Natural killer cell (primary cell): ENCODE data around the gene CST7. TPM values are rescaled to one million over a fixed set of nuclear protein-coding genes. Genes with fewer than 3 reads are reported as not detected.

ENCODE experiments used
- ATAC-seq, 3 donors: fragments of 150-1000 bp in 2 of 3; fragments of 200-7000 bp in 1 of 3; cut with Tn5 transposase; 1 replicate in 1 of 3; 2 replicates in 2 of 3; pipeline ENCODE4 v1.10.0; 2021; ENCODE audit warnings: mild to moderate bottlenecking in 2 of 3, moderate library complexity in 2 of 3
- DNase-seq, 2 donors: peaks; one replicate each; pipeline versions ENCODE4 v3.0.0 to v3.0.0-alpha.2; 2013 to 2021; ENCODE audit warnings: mixed read lengths in 1 of 2
- H3K27ac ChIP-seq: one replicate; pipeline ENCODE4 v1.5.1; 2013; ENCODE audit warnings: mild to moderate bottlenecking, low read length
- H3K27me3 ChIP-seq: one replicate; pipeline ENCODE4 v1.6.1; 2013; ENCODE audit warnings: low read length; ENCODE audit not compliant: control insufficient read depth, insufficient read depth
- H3K36me3 ChIP-seq: one replicate; pipeline ENCODE4 v1.6.1; 2013; ENCODE audit warnings: low read length; ENCODE audit not compliant: control insufficient read depth, insufficient read depth
- H3K4me1 ChIP-seq: one replicate; pipeline ENCODE4 v1.6.1; 2013; ENCODE audit warnings: low read length; ENCODE audit not compliant: control insufficient read depth, insufficient read depth
- H3K4me3 ChIP-seq: one replicate; pipeline ENCODE4 v1.5.1; 2013; ENCODE audit warnings: low read length
- H3K9me3 ChIP-seq: one replicate; pipeline ENCODE4 v1.6.1; 2013; ENCODE audit warnings: low read length; ENCODE audit not compliant: control insufficient read depth, insufficient read depth
- H3K27ac Mint-ChIP-seq, 2 donors: one replicate each; pipeline ENCODE4 v1.8.0; 2022; ENCODE audit warnings: mild to moderate bottlenecking in 2 of 2, mixed read lengths in 2 of 2, moderate library complexity in 1 of 2
- H3K27me3 Mint-ChIP-seq, 2 donors: one replicate each; pipeline ENCODE4 v1.8.0; 2022; ENCODE audit warnings: low read depth in 2 of 2, mixed read lengths in 2 of 2
- H3K36me3 Mint-ChIP-seq: one replicate; pipeline ENCODE4 v1.8.0; 2022; ENCODE audit warnings: mixed read lengths
- H3K4me1 Mint-ChIP-seq, 2 donors: one replicate each; pipeline ENCODE4 v1.8.0; 2022; ENCODE audit warnings: mixed read lengths in 2 of 2
- H3K4me3 Mint-ChIP-seq: one replicate; pipeline ENCODE4 v1.8.0; 2022; ENCODE audit warnings: mild to moderate bottlenecking, moderate library complexity, mixed read lengths
- H3K9me3 Mint-ChIP-seq, 2 donors: one replicate each; pipeline ENCODE4 v1.8.0; 2022; ENCODE audit warnings: mixed read lengths in 2 of 2
- WGBS: methylation state at CpG from one replicate; pipeline ENCODE4 v1.1.7; 2013; ENCODE audit warnings: missing lambda C conversion rate; ENCODE audit not compliant: insufficient coverage; 5-methylcytosine and 5-hydroxymethylcytosine counted together
- intact Hi-C: fragments of 100-400 bp; cut with micrococcal nuclease; formaldehyde crosslinking; loops from one replicate; pipeline ENCODE4 v1.14.2; 2022
- total RNA-seq, 4 donors: library from RNA; stranded (reverse); fragments of 120-200 nt in 1 of 4; gene quantifications; one replicate each; pipeline versions ENCODE4 v1.2.3 to v1.2.4, GENCODE V29; 2013 to 2022
- TF ChIP-seq, protein P1 (sequence below): fragments of 200-600 bp; IDR thresholded peaks from one replicate; pipeline ENCODE4 v1.8.0; 2022; ENCODE audit warnings: antibody characterized with exemption

The CST7 gene
- total RNA-seq, 3 donors from 2014 or later (not counting 1 experiment from before 2014, with no cell fraction given) = 590 to 700 (median 619) TPM

DNA sequence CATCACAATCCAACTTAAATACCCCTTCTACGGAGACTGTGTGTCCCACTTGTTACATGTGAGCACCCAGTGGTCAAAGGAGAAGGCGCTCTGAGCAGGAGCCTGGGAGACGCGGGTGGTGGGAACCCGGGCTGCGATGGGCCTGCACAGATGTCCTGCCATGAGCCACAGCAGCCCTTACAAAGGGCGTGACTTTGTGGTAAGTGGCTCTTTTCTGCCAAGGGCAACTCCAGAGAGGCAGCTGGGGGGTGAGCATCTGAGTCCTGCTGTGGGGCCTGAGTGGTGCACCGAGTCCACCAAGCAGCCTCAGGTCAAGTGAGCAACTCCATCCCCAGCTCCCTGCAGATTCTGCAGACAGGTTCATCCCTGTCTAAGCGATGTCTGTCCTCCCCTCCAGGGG is 33.6 kb upstream of the CST7 start:
- Mint-ChIP-seq H3K36me3 (no peaks in the 10 kb centered on the region), H3K27ac (no peak overlapping the region), H3K4me3 (no peak overlapping the region), H3K4me1 (peaks cover 11 to 15% of the 10 kb centered on the region in 2 donors), H3K9me3 (no peaks in the 10 kb centered on the region), H3K27me3 (peaks cover 0 to 6% of the 10 kb centered on the region in 2 donors)
- intact Hi-C loops = no loop called here
- no peaks in the 10 kb centered on the region for H3K36me3 ChIP-seq
- TF ChIP-seq, protein P1, sequence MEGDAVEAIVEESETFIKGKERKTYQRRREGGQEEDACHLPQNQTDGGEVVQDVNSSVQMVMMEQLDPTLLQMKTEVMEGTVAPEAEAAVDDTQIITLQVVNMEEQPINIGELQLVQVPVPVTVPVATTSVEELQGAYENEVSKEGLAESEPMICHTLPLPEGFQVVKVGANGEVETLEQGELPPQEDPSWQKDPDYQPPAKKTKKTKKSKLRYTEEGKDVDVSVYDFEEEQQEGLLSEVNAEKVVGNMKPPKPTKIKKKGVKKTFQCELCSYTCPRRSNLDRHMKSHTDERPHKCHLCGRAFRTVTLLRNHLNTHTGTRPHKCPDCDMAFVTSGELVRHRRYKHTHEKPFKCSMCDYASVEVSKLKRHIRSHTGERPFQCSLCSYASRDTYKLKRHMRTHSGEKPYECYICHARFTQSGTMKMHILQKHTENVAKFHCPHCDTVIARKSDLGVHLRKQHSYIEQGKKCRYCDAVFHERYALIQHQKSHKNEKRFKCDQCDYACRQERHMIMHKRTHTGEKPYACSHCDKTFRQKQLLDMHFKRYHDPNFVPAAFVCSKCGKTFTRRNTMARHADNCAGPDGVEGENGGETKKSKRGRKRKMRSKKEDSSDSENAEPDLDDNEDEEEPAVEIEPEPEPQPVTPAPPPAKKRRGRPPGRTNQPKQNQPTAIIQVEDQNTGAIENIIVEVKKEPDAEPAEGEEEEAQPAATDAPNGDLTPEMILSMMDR = no peak
- DNase-seq (no peak), ATAC-seq (no peak)
- H3K27ac ChIP-seq = no peak overlapping the region
- H3K9me3 ChIP-seq = no peaks in the 10 kb centered on the region
- WGBS = 85% methylated on average over 9 of the region's 9 CpGs
- no peaks in the 10 kb centered on the region for H3K27me3 ChIP-seq
- H3K4me1 ChIP-seq = peaks cover 10% of the 10 kb centered on the region
- no peak overlapping the region for H3K4me3 ChIP-seq

DNA sequence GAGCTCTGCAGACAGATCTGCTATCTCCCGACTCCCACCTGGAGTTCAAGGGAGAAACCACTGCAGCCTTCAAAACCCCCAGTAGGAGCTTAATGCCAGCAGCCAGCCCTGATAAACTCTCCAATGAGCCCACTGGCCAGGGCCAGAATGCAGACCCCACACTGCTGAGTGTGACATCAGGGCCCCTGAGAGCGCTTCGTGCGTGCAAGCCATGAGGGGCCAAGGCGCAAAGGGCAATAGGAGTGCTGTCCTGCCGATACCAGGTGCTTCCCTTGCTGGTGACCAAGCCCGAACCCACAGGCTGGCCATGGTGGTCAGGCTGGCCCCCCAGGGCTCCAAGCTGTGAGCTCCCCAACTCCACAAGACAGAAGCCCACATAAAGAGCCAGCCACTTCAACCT is 33.2 kb upstream of the CST7 start:
- Histone ChIP-seq H3K27me3 (no peaks in the 10 kb centered on the region), H3K27ac (no peak overlapping the region), H3K36me3 (no peaks in the 10 kb centered on the region), H3K4me1 (peaks cover 10% of the 10 kb centered on the region), H3K9me3 (no peaks in the 10 kb centered on the region), H3K4me3 (no peak overlapping the region)
- no peaks in the 10 kb centered on the region for H3K36me3 Mint-ChIP-seq
- ATAC-seq (no peak), DNase-seq (no peak)
- peaks cover 11 to 15% of the 10 kb centered on the region in 2 donors for H3K4me1 Mint-ChIP-seq
- H3K4me3 Mint-ChIP-seq = no peak overlapping the region
- no peaks in the 10 kb centered on the region for H3K9me3 Mint-ChIP-seq
- intact Hi-C loops = no loop called here
- H3K27ac Mint-ChIP-seq = no peak overlapping the region
- TF ChIP-seq, protein P1 = no peak
- H3K27me3 Mint-ChIP-seq = peaks cover 0 to 6% of the 10 kb centered on the region in 2 donors
- WGBS = 85% methylated on average over 7 of the region's 7 CpGs

DNA sequence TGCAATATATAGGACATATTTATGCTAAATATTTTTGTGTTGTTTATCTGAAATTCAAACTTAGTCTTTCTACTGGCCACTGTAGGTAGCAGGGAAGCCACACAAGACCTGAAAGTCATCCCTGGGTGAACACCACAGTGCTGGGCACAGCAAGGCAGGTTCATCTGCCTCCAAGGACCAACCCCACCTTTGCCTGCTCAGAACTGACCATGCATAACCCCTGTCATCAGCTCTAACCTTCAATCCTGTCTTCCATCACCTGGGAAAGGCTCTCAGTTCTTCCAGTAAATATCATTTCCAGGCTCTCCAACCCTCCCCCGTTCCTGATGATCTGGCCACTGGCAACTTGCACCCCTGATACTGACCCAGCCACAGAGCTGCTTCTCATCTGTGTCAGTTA is 32.7 kb upstream of the CST7 start:
- no peak overlapping the region for H3K4me3 ChIP-seq
- no peaks in the 10 kb centered on the region for H3K9me3 ChIP-seq
- no peak overlapping the region for H3K4me3 Mint-ChIP-seq
- H3K36me3 Mint-ChIP-seq = no peaks in the 10 kb centered on the region
- peaks cover 0 to 6% of the 10 kb centered on the region in 2 donors for H3K27me3 Mint-ChIP-seq
- TF ChIP-seq, protein P1 = no peak
- ATAC-seq (no peak), DNase-seq (no peak)
- H3K36me3 ChIP-seq = no peaks in the 10 kb centered on the region
- H3K27ac ChIP-seq = no peak overlapping the region
- peak overlapping the region in 1 of 2 donors; percentile 11 for H3K27ac Mint-ChIP-seq
- H3K4me1 ChIP-seq = peaks cover 10% of the 10 kb centered on the region
- 100% methylated on average over 1 of the region's 1 CpG for WGBS
- H3K4me1 Mint-ChIP-seq = peaks cover 11 to 15% of the 10 kb centered on the region in 2 donors
- intact Hi-C loops = no loop called here
- H3K9me3 Mint-ChIP-seq = no peaks in the 10 kb centered on the region
- no peaks in the 10 kb centered on the region for H3K27me3 ChIP-seq

DNA sequence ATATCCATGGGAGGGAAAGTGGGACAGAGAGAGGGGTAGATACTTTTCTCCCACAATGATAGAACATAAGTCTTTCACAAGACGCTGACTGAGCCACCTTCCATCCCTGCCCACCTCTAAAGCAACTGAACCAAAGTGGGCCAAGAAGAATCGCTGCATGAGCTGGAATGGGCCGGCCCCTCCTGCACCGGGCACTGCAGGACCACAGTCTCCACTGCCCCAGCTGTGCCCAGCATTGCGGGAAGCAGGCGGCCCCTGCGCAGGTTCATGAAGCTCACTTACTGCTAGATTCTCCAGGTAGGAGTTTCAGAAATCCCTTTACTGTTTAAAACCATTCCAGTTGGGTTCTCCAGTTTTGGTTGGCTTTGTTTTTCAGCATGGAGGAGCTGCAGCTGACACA is 32.0 kb upstream of the CST7 start:
- no peaks in the 10 kb centered on the region for H3K9me3 ChIP-seq
- ATAC-seq (no peak), DNase-seq (no peak)
- TF ChIP-seq, protein P1 = no peak
- Mint-ChIP-seq H3K27ac (peak overlapping the region in 1 of 2 donors; percentile 54), H3K9me3 (no peaks in the 10 kb centered on the region), H3K4me3 (no peak overlapping the region), H3K4me1 (peaks cover 11 to 15% of the 10 kb centered on the region in 2 donors), H3K27me3 (peaks cover 0 to 6% of the 10 kb centered on the region in 2 donors), H3K36me3 (no peaks in the 10 kb centered on the region)
- 90% methylated on average over 7 of the region's 7 CpGs for WGBS
- peaks cover 10% of the 10 kb centered on the region for H3K4me1 ChIP-seq
- no peak overlapping the region for H3K27ac ChIP-seq
- H3K4me3 ChIP-seq = no peak overlapping the region
- no peaks in the 10 kb centered on the region for H3K27me3 ChIP-seq
- H3K36me3 ChIP-seq = no peaks in the 10 kb centered on the region
- intact Hi-C loops = no loop called here
